Effector memory CD8-positive, alpha-beta T cell (primary cell): ENCODE results near the gene FRYL.

Experiments used
- ATAC-seq: fragments of 150-1000 bp; cut with Tn5 transposase; replicated peaks from 2 replicates; pipeline ENCODE4 v1.10.0; 2021; ENCODE audit warnings: mild to moderate bottlenecking, moderate library complexity
- DNase-seq, 3 experiments: peaks; one replicate each; pipeline ENCODE4 v3.0.0; 2021
- H3K27ac Mint-ChIP-seq, 2 donors: one replicate each; pipeline ENCODE4 v1.8.0; 2022; ENCODE audit warnings: mild to moderate bottlenecking in 2 of 2, mixed read lengths in 2 of 2, moderate library complexity in 2 of 2
- H3K27me3 Mint-ChIP-seq, 2 donors: one replicate each; pipeline ENCODE4 v1.8.0; 2022; ENCODE audit warnings: mixed read lengths in 2 of 2
- H3K36me3 Mint-ChIP-seq: one replicate; pipeline ENCODE4 v1.8.0; 2022; ENCODE audit warnings: mild to moderate bottlenecking, moderate library complexity, mixed read lengths; ENCODE audit not compliant: insufficient read depth
- H3K4me1 Mint-ChIP-seq, 2 donors: one replicate each; pipeline ENCODE4 v1.8.0; 2022; ENCODE audit warnings: low read depth in 2 of 2, mixed read lengths in 2 of 2
- H3K4me3 Mint-ChIP-seq, 2 donors: one replicate each; pipeline ENCODE4 v1.8.0; 2022; ENCODE audit warnings: mild to moderate bottlenecking in 2 of 2, mixed read lengths in 2 of 2, moderate library complexity in 2 of 2
- H3K9me3 Mint-ChIP-seq, 2 donors: one replicate each; pipeline ENCODE4 v1.8.0; 2022; ENCODE audit warnings: mixed read lengths in 2 of 2

FRYL gene

GRCh38 chr4:48491514-48492176 lies 288.4 kb downstream of the FRYL start:
- Mint-ChIP-seq H3K27ac (no peak overlapping the region), H3K4me3 (no peak overlapping the region)
- no peak for DNase-seq

DNA sequence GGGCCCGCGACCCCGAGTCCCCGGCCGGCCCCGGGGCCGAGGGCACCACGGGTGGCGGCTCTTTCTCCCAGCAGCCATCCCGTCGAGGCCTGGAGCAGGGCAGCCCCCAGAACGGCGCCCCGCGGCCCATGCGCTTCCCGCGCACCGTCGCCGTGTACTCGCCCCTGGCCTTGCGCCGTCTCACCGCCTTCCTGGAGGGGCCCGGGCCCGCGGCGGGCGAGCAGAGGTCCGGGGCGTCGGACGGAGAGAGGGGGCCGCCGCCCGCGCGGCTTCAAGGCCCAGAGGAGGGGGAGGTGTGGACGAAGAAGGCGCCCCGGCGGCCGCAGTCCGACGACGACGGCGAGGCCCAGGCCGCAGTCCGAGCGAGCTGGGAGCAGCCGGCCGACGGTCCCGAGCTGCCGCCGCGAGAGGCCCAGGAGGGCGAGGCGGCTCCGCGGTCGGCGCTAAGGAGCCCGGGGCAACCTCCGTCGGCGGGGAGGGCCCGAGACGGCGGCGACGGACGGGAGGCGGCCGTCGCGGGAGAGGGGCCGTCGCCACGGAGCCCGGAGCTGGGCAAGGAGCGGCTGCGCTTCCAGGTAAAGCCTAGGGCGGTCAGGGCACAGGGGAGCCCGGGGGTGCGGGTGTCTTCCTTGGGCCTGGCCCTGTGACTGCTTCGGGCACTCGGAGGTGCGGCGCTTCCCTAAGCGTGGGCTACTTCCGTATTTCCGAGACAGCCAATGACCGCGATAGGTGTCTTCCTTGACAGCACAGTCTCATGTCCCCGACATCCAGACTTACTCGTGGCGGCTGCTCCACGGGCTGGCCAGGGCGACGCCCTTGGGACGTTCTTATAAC lies 289.2 kb downstream of the FRYL start:
- no peaks in the 10 kb centered on the region for H3K9me3 Mint-ChIP-seq
- peaks cover 33 to 51% of the 10 kb centered on the region in 2 donors for H3K27me3 Mint-ChIP-seq
- DNase-seq (no peak), ATAC-seq (peak; percentile 35)
- H3K27ac Mint-ChIP-seq: no peak overlapping the region
- no peak overlapping the region for H3K4me3 Mint-ChIP-seq
- peaks cover 14% of the 10 kb centered on the region for H3K36me3 Mint-ChIP-seq
- H3K4me1 Mint-ChIP-seq: peaks cover 0 to 2% of the 10 kb centered on the region in 2 donors

More at GRCh38 chr4:48491514-48492176, 288.4 kb downstream of the FRYL start:
- H3K9me3 Mint-ChIP-seq: no peaks in the 10 kb centered on the region
- H3K27me3 Mint-ChIP-seq: peaks cover 33 to 51% of the 10 kb centered on the region in 2 donors
- H3K4me1 Mint-ChIP-seq: peaks cover 0 to 2% of the 10 kb centered on the region in 2 donors
- H3K36me3 Mint-ChIP-seq: peaks cover 14% of the 10 kb centered on the region
- no peak for ATAC-seq

GRCh38 chr4:48490012-48490679 lies 289.9 kb downstream of the FRYL start, which contains the start of gene ZAR1:
Gene ZAR1, plus strand, starts transcription at chr4:48490252. Its CDS starts 40 bp downstream, at chr4:48490292.
- peak; percentile 40 for ATAC-seq
- Mint-ChIP-seq H3K9me3 (no peaks in the 10 kb centered on the region), H3K27ac (no peak within 1 kb of the TSS), H3K4me3 (peak within 1 kb of the TSS; percentile 59 to 69), H3K27me3 (peaks cover 36 to 58% of the 10 kb centered on the region in 2 donors), H3K4me1 (peaks cover 0 to 2% of the 10 kb centered on the region in 2 donors), H3K36me3 (peaks cover 10% of the 10 kb centered on the region)
- no peak for DNase-seq

- ATAC-seq: no peak
- no peak for DNase-seq
- Mint-ChIP-seq H3K27ac (no peak overlapping the region), H3K4me1 (peaks cover 0 to 5% of the 10 kb centered on the region in 2 donors), H3K9me3 (no peaks in the 10 kb centered on the region), H3K4me3 (peak overlapping the region; percentile 59 to 69), H3K27me3 (peaks cover 41 to 63% of the 10 kb centered on the region in 2 donors), H3K36me3 (peaks cover 9% of the 10 kb centered on the region)
Observed at GRCh38 chr4:48489683-48490011, 290.4 kb downstream of the FRYL start.

GRCh38 chr4:48484494-48485168 lies 295.4 kb downstream of the FRYL start:
- Mint-ChIP-seq H3K4me1 (peaks cover 6 to 11% of the 10 kb centered on the region in 2 donors), H3K36me3 (peaks cover 3% of the 10 kb centered on the region), H3K27ac (no peak overlapping the region), H3K27me3 (peaks cover 65 to 76% of the 10 kb centered on the region in 2 donors), H3K4me3 (peak overlapping the region; percentile 68 to 72), H3K9me3 (no peaks in the 10 kb centered on the region)
- ATAC-seq: no peak
- no peak for DNase-seq

DNA sequence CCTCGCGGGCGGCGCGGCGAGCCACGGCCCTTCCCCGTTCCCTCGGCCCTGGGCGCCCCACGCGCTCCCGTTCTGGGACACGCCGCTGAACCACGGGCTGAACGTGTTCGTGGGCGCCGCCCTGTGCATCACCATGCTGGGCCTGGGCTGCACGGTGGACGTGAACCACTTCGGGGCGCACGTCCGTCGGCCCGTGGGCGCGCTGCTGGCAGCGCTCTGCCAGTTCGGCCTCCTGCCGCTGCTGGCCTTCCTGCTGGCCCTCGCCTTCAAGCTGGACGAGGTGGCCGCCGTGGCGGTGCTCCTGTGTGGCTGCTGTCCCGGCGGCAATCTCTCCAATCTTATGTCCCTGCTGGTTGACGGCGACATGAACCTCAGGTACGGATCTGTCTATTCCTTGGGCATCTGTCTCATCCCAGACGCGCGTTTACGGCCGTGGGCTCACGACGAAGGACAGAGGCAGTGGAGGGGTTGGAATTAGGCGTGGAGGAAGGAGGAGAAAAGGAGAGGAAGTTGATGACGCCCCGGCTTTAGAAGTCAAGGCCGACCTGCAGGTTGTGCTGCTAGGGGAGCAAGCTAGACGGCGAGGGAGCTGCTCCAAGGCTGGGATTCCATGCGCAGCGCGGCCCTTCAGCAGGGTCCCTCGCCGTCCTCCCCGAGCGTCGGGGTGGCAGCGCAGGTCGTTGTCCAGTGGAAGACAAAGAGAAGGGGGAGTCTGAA lies 296.1 kb downstream of the FRYL start:
- H3K36me3 Mint-ChIP-seq: peaks cover 3% of the 10 kb centered on the region
- H3K4me1 Mint-ChIP-seq: peaks cover 6 to 11% of the 10 kb centered on the region in 2 donors
- H3K27me3 Mint-ChIP-seq: peaks cover 59 to 70% of the 10 kb centered on the region in 2 donors
- ATAC-seq (peak; percentile 66), DNase-seq (no peak)
- H3K9me3 Mint-ChIP-seq: no peaks in the 10 kb centered on the region
- H3K27ac Mint-ChIP-seq: no peak overlapping the region
- peak overlapping the region; percentile 68 to 72 for H3K4me3 Mint-ChIP-seq

DNA sequence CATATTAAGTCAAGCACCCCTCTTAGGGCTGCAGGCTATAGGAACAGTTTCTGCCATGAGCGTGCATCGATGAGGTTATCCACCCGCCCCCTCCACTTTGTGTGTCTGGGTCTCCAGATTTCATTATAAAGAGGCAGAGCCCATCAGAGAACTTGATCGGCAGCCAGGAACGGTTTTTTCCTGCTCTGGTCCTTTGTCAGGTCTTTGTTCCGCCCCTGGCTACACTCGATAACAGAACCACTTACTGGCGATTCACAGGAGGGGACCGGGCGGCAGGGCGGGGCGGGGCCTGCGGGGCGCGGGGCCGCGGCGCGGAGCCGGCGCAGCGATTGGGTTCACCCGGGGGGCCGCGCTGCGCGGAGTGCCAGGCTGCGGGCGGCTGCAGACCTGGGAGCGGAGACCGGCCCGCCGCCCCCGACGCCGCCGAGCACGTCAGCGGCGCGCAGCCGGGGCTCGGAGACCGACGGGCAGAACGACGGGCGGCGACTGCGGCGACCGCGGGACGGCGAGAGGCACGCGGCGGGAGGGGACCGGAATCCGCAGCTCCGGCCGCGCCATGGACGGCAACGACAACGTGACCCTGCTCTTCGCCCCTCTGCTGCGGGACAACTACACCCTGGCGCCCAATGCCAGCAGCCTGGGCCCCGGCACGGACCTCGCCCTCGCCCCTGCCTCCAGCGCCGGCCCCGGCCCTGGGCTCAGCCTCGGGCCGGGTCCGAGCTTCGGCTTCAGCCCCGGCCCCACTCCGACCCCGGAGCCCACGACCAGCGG lies 296.9 kb downstream of the FRYL start, which contains the start of gene SLC10A4:
Gene SLC10A4, plus strand, starts transcription at position 338 of the 771 bp plus-strand sequence. Its CDS starts 219 bp downstream, at position 557.
- Mint-ChIP-seq H3K27ac (no peak within 1 kb of the TSS), H3K27me3 (peaks cover 52 to 62% of the 10 kb centered on the region in 2 donors), H3K4me3 (peak within 1 kb of the TSS; percentile 68 to 72), H3K4me1 (peaks cover 6 to 11% of the 10 kb centered on the region in 2 donors), H3K9me3 (no peaks in the 10 kb centered on the region), H3K36me3 (peaks cover 3% of the 10 kb centered on the region)
- ATAC-seq: peak; percentile 57
- no peak for DNase-seq

GRCh38 chr4:48481581-48481980 lies 298.5 kb downstream of the FRYL start:
- no peak for ATAC-seq
- H3K9me3 Mint-ChIP-seq: no peaks in the 10 kb centered on the region

GRCh38 chr4:48478273-48478672 lies 301.8 kb downstream of the FRYL start:
- H3K4me3 Mint-ChIP-seq: no peak overlapping the region
- H3K27me3 Mint-ChIP-seq: peaks cover 39 to 42% of the 10 kb centered on the region in 2 donors
- ATAC-seq (no peak), DNase-seq (no peak)
- no peaks in the 10 kb centered on the region for H3K9me3 Mint-ChIP-seq
- peaks cover 3% of the 10 kb centered on the region for H3K36me3 Mint-ChIP-seq
- H3K4me1 Mint-ChIP-seq: peaks cover 1 to 4% of the 10 kb centered on the region in 2 donors
- H3K27ac Mint-ChIP-seq: no peak overlapping the region

More at GRCh38 chr4:48481581-48481980, 298.5 kb downstream of the FRYL start:
- Mint-ChIP-seq H3K27ac (no peak overlapping the region), H3K36me3 (peaks cover 3% of the 10 kb centered on the region), H3K27me3 (peaks cover 51 to 58% of the 10 kb centered on the region in 2 donors), H3K4me1 (peaks cover 10 to 13% of the 10 kb centered on the region in 2 donors), H3K4me3 (no peak overlapping the region)
- no peak for DNase-seq

- Mint-ChIP-seq H3K4me1 (peaks cover 1 to 4% of the 10 kb centered on the region in 2 donors), H3K27me3 (peaks cover 18 to 22% of the 10 kb centered on the region in 2 donors), H3K9me3 (no peaks in the 10 kb centered on the region), H3K4me3 (no peak overlapping the region), H3K36me3 (no peaks in the 10 kb centered on the region), H3K27ac (no peak overlapping the region)
- ATAC-seq: no peak
- DNase-seq: no peak
Observed at GRCh38 chr4:48475770-48476169, 304.3 kb downstream of the FRYL start.

GRCh38 chr4:48472794-48473193 lies 307.3 kb downstream of the FRYL start:
- Mint-ChIP-seq H3K4me3 (no peak overlapping the region), H3K9me3 (no peaks in the 10 kb centered on the region), H3K4me1 (peaks cover 1 to 3% of the 10 kb centered on the region in 2 donors), H3K27me3 (peaks cover 11 to 35% of the 10 kb centered on the region in 2 donors), H3K36me3 (no peaks in the 10 kb centered on the region), H3K27ac (peak overlapping the region in 1 of 2 donors; percentile 15)
- DNase-seq: no peak
- no peak for ATAC-seq

DNA sequence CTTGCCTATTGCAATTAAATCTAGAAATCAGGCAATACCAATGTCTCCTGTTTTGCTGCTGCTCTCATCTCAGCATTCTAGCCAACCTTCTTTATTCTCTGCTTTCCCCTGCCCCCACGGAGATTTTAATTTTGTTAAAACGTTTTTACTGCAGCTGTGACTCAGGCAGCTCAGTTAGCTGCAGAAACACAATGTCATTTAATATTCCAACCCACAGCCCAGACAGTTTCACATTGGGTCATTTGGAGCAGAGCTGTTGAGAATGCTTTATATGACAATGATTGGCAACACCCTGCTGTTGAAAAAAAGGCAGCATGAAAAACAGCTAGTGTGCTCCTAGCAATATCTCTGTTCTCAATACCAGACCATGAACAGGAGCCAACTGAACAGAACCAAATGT lies 309.5 kb downstream of the FRYL start:
- ATAC-seq (no peak), DNase-seq (no peak)
- no peaks in the 10 kb centered on the region for H3K36me3 Mint-ChIP-seq
- no peak overlapping the region for H3K4me3 Mint-ChIP-seq
- no peaks in the 10 kb centered on the region for H3K9me3 Mint-ChIP-seq
- no peaks in the 10 kb centered on the region for H3K4me1 Mint-ChIP-seq
- no peak overlapping the region for H3K27ac Mint-ChIP-seq
- peaks cover 2 to 27% of the 10 kb centered on the region in 2 donors for H3K27me3 Mint-ChIP-seq
